Measurements from ENCODE around the gene KCNAB2.

GRCh38 chr1:6062670-6063069 is 17.0 kb downstream of the KCNAB2 start:
- TF ChIP-seq CTCF (IDR thresholded peaks at IDR 0.05) (no peak), POLR2A (IDR thresholded peaks at IDR 0.05) (no peak)

Measured in right lobe of liver (tissue), 4 donors.